Measurements from ENCODE around the gene NUDT3. TPM values are rescaled to one million over a fixed set of nuclear protein-coding genes. Genes with fewer than 3 reads are reported as not detected.

NUDT3 gene
- total RNA-seq, 1 experiment from 2014 or later, result 25.2 TPM

GRCh38 chr6:34318499-34319470 is 73.7 kb downstream of the NUDT3 start:
- Histone ChIP-seq H3K27me3 (ENCODE audit: insufficient read depth, low read length) (no peaks in the 10 kb centered on the region), H3K79me2 (ENCODE audit: insufficient read depth, low read length) (peaks cover 76% of the 10 kb centered on the region), H3K9me2 (ENCODE audit: insufficient read depth) (no peaks in the 10 kb centered on the region), H3K4me3 (replicated peaks in 1 of 2; ENCODE audit: low read depth in 1 of 2, low read length in 2 of 2) (no peak overlapping the region), H3K27ac (ENCODE audit: low read depth, low read length) (no peak overlapping the region), H3K4me1 (ENCODE audit: control insufficient read depth in 1 of 2, insufficient read depth in 2 of 2, low read length in 2 of 2) (peaks cover 7 to 11% of the 10 kb centered on the region in 2 experiments; a peak in 2 of 4 replicates), H3K4me2 (ENCODE audit: low read length) (no peak overlapping the region), H2AFZ (ENCODE audit: low read depth, low read length, poor library complexity, severe bottlenecking) (no peak overlapping the region), H3K36me3 (ENCODE audit: control insufficient read depth in 1 of 2, insufficient read depth in 2 of 2, low read length in 2 of 2) (no peaks in the 10 kb centered on the region), H3K9me3 (ENCODE audit: control insufficient read depth in 1 of 2, insufficient read depth in 1 of 2, low read depth in 1 of 2, low read length in 2 of 2) (no peaks in the 10 kb centered on the region), H3K9ac (ENCODE audit: low read length) (no peak overlapping the region), H4K20me1 (ENCODE audit: insufficient read depth) (peaks cover 4% of the 10 kb centered on the region; the same call in 1 of the 2 replicates)
- POLR2A ChIA-PET, result no interaction called here
- CTCF ChIA-PET, result no interaction called here
- DNase-seq (ENCODE audit: low read depth, low spot score), result no peak
- RAD21 ChIA-PET (ENCODE audit: low non-redundant PET in 1 of 2, low total read pairs in 2 of 2, uncharacterized antibody in 2 of 2, unreplicated experiment in 2 of 2), result no interaction called here
- no peak for TF ChIP-seq EZH2phosphoT487 (IDR thresholded peaks at IDR 0.05; ENCODE audit: borderline replicate concordance)
- no peak for TF ChIP-seq ELF1 (IDR thresholded peaks at IDR 0.05; ENCODE audit: borderline replicate concordance, low read depth)
- TF ChIP-seq ZNF274 (IDR thresholded peaks at IDR 0.05; ENCODE audit: low read depth, low read length), result no peak
- no peak for TF ChIP-seq POLR2A (IDR thresholded peaks at IDR 0.05; ENCODE audit: borderline replicate concordance, extremely low read depth, insufficient read depth, insufficient read length)
- no peak for TF ChIP-seq YY1 (IDR thresholded peaks at IDR 0.05; ENCODE audit: extremely low read depth, insufficient replicate concordance, low read depth, low read length)
- TF ChIP-seq CTCF (IDR thresholded peaks at IDR 0.05 in 2 of 3, conservative IDR thresholded peaks at IDR 0.05 in 1 of 3; ENCODE audit: borderline replicate concordance in 1 of 3, insufficient read depth in 1 of 3, low read depth in 2 of 3, low read length in 2 of 3), result no peak
- no peak for TF ChIP-seq POLR2AphosphoS5 (IDR thresholded peaks at IDR 0.05; ENCODE audit: low read depth, low read length)
- no peak for TF ChIP-seq CEBPB (IDR thresholded peaks at IDR 0.05; ENCODE audit: low read depth)
- TF ChIP-seq MAX (IDR thresholded peaks at IDR 0.05), result no peak
- TF ChIP-seq SP1 (IDR thresholded peaks at IDR 0.05; ENCODE audit: low read depth), result no peak
- TF ChIP-seq JUND (IDR thresholded peaks at IDR 0.05), result no peak
- TF ChIP-seq ZFX (IDR thresholded peaks at IDR 0.05), result no peak
- no peak for TF ChIP-seq EGR1 (IDR thresholded peaks at IDR 0.05; ENCODE audit: low read depth)
- no peak for TF ChIP-seq FOSL1 (IDR thresholded peaks at IDR 0.05; ENCODE audit: low read depth)
- intact Hi-C loops (cut with micrococcal nuclease), result no loop called here
- ATAC-seq, result no peak
- no TSS peak for BruUV-seq (replicated peaks)

Measured in HCT116 (cell line).